IMR-90 (cell line): Measurements from ENCODE around the gene HOXC5. TPM values are rescaled to one million over a fixed set of nuclear protein-coding genes. Genes with fewer than 3 reads are reported as not detected.

Experiments
- ATAC-seq: fragments of 200-7000 bp; cut with Tn5 transposase; 2 replicates; pipeline ENCODE4 v1.9.1; 2020; ENCODE audit warnings: low read depth, mild to moderate bottlenecking, moderate library complexity
- BruUV-seq: library from RNA; stranded (reverse); fragments of 400-500 nt; replicated peaks from 2 replicates; lab custom pipeline; 2021; lab: Mats Ljungman, UMichigan
- CTCF ChIA-PET: fragments of 300-600 bp; formaldehyde crosslinking; extraction: SDS; loops from one replicate; lab custom pipeline; 2021; ENCODE audit warnings: antibody characterized with exemption; lab: Yijun Ruan, JAX
- POLR2A ChIA-PET: fragments of 300-600 bp; sonication (Branson Sonifier 250); formaldehyde crosslinking; loops from one replicate; lab custom pipeline; 2022; ENCODE audit warnings: antibody characterized with exemption; ENCODE audit not compliant: unreplicated experiment; lab: Charles Lee
- DNase-seq: peaks from one replicate; pipeline ENCODE4 v3.0.0; 2013
- H2AFZ ChIP-seq: replicated peaks from 2 replicates; pipeline ENCODE3; 2013; ENCODE audit warnings: low read length, mild to moderate bottlenecking; ENCODE audit not compliant: poor library complexity
- H2AK5ac ChIP-seq: 2 replicates; pipeline ENCODE4 v1.6.1; 2013; ENCODE audit warnings: low read depth, low read length, inconsistent platforms
- H2AK9ac ChIP-seq: replicated peaks from 2 replicates; pipeline ENCODE3; 2013; ENCODE audit warnings: mild to moderate bottlenecking, low read depth, low read length, moderate library complexity; ENCODE audit not compliant: poor library complexity
- H2BK120ac ChIP-seq: 2 replicates; pipeline ENCODE4 v1.6.1; 2013; ENCODE audit warnings: low read depth, low read length, inconsistent platforms
- H2BK15ac ChIP-seq: 3 replicates; pipeline ENCODE4 v1.6.1; 2013; ENCODE audit warnings: low read depth, low read length, inconsistent platforms
- H2BK20ac ChIP-seq: 2 replicates; pipeline ENCODE4 v1.6.1; 2013; ENCODE audit warnings: low read depth, mild to moderate bottlenecking, inconsistent platforms, low read length, moderate library complexity
- H2BK5ac ChIP-seq: 2 replicates; pipeline ENCODE4 v1.6.1; 2013; ENCODE audit warnings: mild to moderate bottlenecking, low read depth, low read length, inconsistent platforms; ENCODE audit not compliant: poor library complexity, severe bottlenecking
- H3K14ac ChIP-seq: replicated peaks from 2 replicates; pipeline ENCODE4 v1.6.1; 2013; ENCODE audit warnings: low read depth, low read length, inconsistent platforms
- H3K18ac ChIP-seq: 2 replicates; pipeline ENCODE4 v1.6.1; 2013; ENCODE audit warnings: low read depth, low read length, control low read depth
- H3K23ac ChIP-seq: 2 replicates; pipeline ENCODE4 v1.6.1; 2013; ENCODE audit warnings: low read depth, low read length, inconsistent platforms
- H3K27ac ChIP-seq: 2 replicates; pipeline ENCODE4 v1.5.1; 2013; ENCODE audit warnings: mild to moderate bottlenecking, control low read depth, low read length; ENCODE audit not compliant: insufficient read depth
- H3K27me3 ChIP-seq: 2 replicates; pipeline ENCODE4 v1.6.1; 2013; ENCODE audit warnings: low read length; ENCODE audit not compliant: control insufficient read depth, insufficient read depth
- H3K36me3 ChIP-seq: 2 replicates; pipeline ENCODE4 v1.6.1; 2013; ENCODE audit warnings: low read length, mixed read lengths; ENCODE audit not compliant: control insufficient read depth, insufficient read depth
- H3K4ac ChIP-seq: 2 replicates; pipeline ENCODE4 v1.6.1; 2013; ENCODE audit warnings: low read depth, low read length, inconsistent platforms
- H3K4me1 ChIP-seq: 2 replicates; pipeline ENCODE4 v1.6.1; 2013; ENCODE audit warnings: low read length, mixed read lengths; ENCODE audit not compliant: control insufficient read depth, insufficient read depth
- H3K4me2 ChIP-seq: 2 replicates; pipeline ENCODE4 v1.6.1; 2013; ENCODE audit warnings: low read depth, mild to moderate bottlenecking, control low read depth, low read length, moderate library complexity
- H3K4me3 ChIP-seq: 2 replicates; pipeline ENCODE4 v1.5.1; 2013; ENCODE audit warnings: low read depth, mild to moderate bottlenecking, control low read depth, low read length, moderate library complexity; ENCODE audit not compliant: insufficient read depth
- H3K56ac ChIP-seq: 2 replicates; pipeline ENCODE4 v1.6.1; 2013; ENCODE audit warnings: low read length, inconsistent platforms; ENCODE audit not compliant: insufficient read depth; ENCODE audit errors: extremely low read depth
- H3K79me1 ChIP-seq, 2 experiments: 2 replicates each; pipeline ENCODE4 v1.6.1; 2013; ENCODE audit warnings: low read length in 2 of 2, inconsistent platforms in 1 of 2, low read depth in 1 of 2
- H3K9ac ChIP-seq: 2 replicates; pipeline ENCODE4 v1.6.1; 2013; ENCODE audit warnings: low read depth, low read length, control low read depth
- H3K9me1 ChIP-seq: 2 replicates; pipeline ENCODE4 v1.6.1; 2013; ENCODE audit warnings: low read length, inconsistent platforms; ENCODE audit not compliant: insufficient read depth
- H3K9me3 ChIP-seq: 2 replicates; pipeline ENCODE4 v1.6.1; 2013; ENCODE audit warnings: low read length; ENCODE audit not compliant: control insufficient read depth, insufficient read depth
- H4K20me1 ChIP-seq: 2 replicates; pipeline ENCODE4 v1.6.1; 2013; ENCODE audit warnings: low read length, inconsistent platforms; ENCODE audit not compliant: insufficient read depth
- H4K5ac ChIP-seq: 2 replicates; pipeline ENCODE4 v1.6.1; 2013; ENCODE audit warnings: mild to moderate bottlenecking, low read depth, low read length, control low read depth
- H4K8ac ChIP-seq, 2 experiments: 2 replicates each; pipeline ENCODE4 v1.6.1; 2013; ENCODE audit warnings: low read depth in 2 of 2, low read length in 2 of 2, control low read depth in 1 of 2, inconsistent platforms in 1 of 2
- H4K91ac ChIP-seq: 2 replicates; pipeline ENCODE4 v1.6.1; 2013; ENCODE audit warnings: low read depth, low read length, inconsistent platforms; ENCODE audit not compliant: insufficient read depth
- BHLHE40 ChIP-seq: fragments of 150-350 bp; IDR thresholded peaks from 2 replicates; pipeline ENCODE4 v1.6.1; 2016; ENCODE audit warnings: mild to moderate bottlenecking, low read depth, low read length
- CEBPB ChIP-seq: IDR thresholded peaks from 2 replicates; pipeline ENCODE4 v1.6.1; 2012; ENCODE audit warnings: low read depth, low read length, improper control_type of control experiment
- CHD1 ChIP-seq: IDR thresholded peaks from 2 replicates; pipeline ENCODE4 v1.6.1; 2012; ENCODE audit warnings: low read depth, low read length, improper control_type of control experiment
- FOS ChIP-seq: fragments of 150-350 bp; IDR thresholded peaks from 2 replicates; pipeline ENCODE4 v1.6.1; 2016; ENCODE audit warnings: low read depth, low read length
- MAFK ChIP-seq: IDR thresholded peaks from 2 replicates; pipeline ENCODE4 v1.6.1; 2012; ENCODE audit warnings: low read depth, low read length, improper control_type of control experiment
- MXI1 ChIP-seq: IDR thresholded peaks from 2 replicates; pipeline ENCODE4 v1.6.1; 2012; ENCODE audit warnings: low read depth, mild to moderate bottlenecking, low read length, moderate library complexity, borderline replicate concordance
- NFE2L2 ChIP-seq: fragments of 150-350 bp; IDR thresholded peaks from 2 replicates; pipeline ENCODE4 v1.6.1; 2016; ENCODE audit warnings: low read depth, mild to moderate bottlenecking, low read length
- POLR2A ChIP-seq: IDR thresholded peaks from 2 replicates; pipeline ENCODE4 v1.6.1; 2012; ENCODE audit warnings: mild to moderate bottlenecking, low read depth, low read length
- RAD21 ChIP-seq: IDR thresholded peaks from 2 replicates; pipeline ENCODE4 v1.6.1; 2012; ENCODE audit warnings: low read length, improper control_type of control experiment
- RCOR1 ChIP-seq: IDR thresholded peaks from 2 replicates; pipeline ENCODE4 v1.6.1; 2012; ENCODE audit warnings: mild to moderate bottlenecking, low read length, improper control_type of control experiment; ENCODE audit not compliant: insufficient replicate concordance
- RFX5 ChIP-seq: IDR thresholded peaks from 2 replicates; pipeline ENCODE4 v1.8.0; 2012; ENCODE audit warnings: low read depth, mild to moderate bottlenecking, low read length, moderate library complexity
- SMC3 ChIP-seq: fragments of 150-350 bp; IDR thresholded peaks from 2 replicates; pipeline ENCODE4 v1.6.1; 2016; ENCODE audit warnings: low read depth, mild to moderate bottlenecking, antibody characterized with exemption, low read length, moderate library complexity
- WGBS, 2 experiments: methylation state at CpG; one replicate each; pipeline versions ENCODE4 v1.1.5 to v1.1.7; 2013; ENCODE audit warnings: missing lambda C conversion rate in 2 of 2; ENCODE audit not compliant: insufficient read length in 1 of 2; ENCODE audit errors: extremely low coverage in 2 of 2; 5-methylcytosine and 5-hydroxymethylcytosine counted together
- dilution Hi-C: fragments of 300-500 bp; cut with HindIII; formaldehyde crosslinking; loops from one replicate; pipeline ENCODE4 v1.14.3; 2018; ENCODE audit warnings: low sequenced_read_pairs; ENCODE audit not compliant: unreplicated experiment
- in situ Hi-C: fragments of 300-500 bp; cut with MboI; formaldehyde crosslinking; loops from 3 replicates; pipeline ENCODE4 v1.14.3; 2019; ENCODE audit warnings: low sequenced_read_pairs, inconsistent platforms, mixed read lengths
- intact Hi-C: fragments of 100-400 bp; cut with micrococcal nuclease; formaldehyde crosslinking; loops from 2 replicates; pipeline ENCODE4 v1.10.0; 2022
- polyA plus RNA-seq, 3 experiments: library from polyadenylated mRNA; depleted of rRNA; stranded (reverse); fragments of >200 nt; gene quantifications; 2 replicates each; pipeline ENCODE4 v1.2.3, GENCODE V29; 2012; ENCODE audit warnings: low replicate concordance in 1 of 3
- total RNA-seq: library from RNA; depleted of rRNA; stranded (reverse); fragments of >200 nt; gene quantifications from 2 replicates; pipeline ENCODE4 v1.2.3, GENCODE V29; 2012
- TF ChIP-seq, protein P1 (sequence below): conservative IDR thresholded peaks from 2 replicates; pipeline ENCODE4 v1.5.1; 2012; ENCODE audit warnings: mild to moderate bottlenecking, low read depth, low read length, improper control_type of control experiment
- TF ChIP-seq, protein P2 (sequence below): fragments of 150-350 bp; IDR thresholded peaks from 2 replicates; pipeline ENCODE4 v1.6.1; 2016; ENCODE audit warnings: low read depth, mild to moderate bottlenecking, low read length, moderate library complexity, borderline replicate concordance

Gene HOXC5
- total and polyA plus RNA-seq, 2 of the 4 experiments (the other 2 are of a cell fraction): not detected

DNA sequence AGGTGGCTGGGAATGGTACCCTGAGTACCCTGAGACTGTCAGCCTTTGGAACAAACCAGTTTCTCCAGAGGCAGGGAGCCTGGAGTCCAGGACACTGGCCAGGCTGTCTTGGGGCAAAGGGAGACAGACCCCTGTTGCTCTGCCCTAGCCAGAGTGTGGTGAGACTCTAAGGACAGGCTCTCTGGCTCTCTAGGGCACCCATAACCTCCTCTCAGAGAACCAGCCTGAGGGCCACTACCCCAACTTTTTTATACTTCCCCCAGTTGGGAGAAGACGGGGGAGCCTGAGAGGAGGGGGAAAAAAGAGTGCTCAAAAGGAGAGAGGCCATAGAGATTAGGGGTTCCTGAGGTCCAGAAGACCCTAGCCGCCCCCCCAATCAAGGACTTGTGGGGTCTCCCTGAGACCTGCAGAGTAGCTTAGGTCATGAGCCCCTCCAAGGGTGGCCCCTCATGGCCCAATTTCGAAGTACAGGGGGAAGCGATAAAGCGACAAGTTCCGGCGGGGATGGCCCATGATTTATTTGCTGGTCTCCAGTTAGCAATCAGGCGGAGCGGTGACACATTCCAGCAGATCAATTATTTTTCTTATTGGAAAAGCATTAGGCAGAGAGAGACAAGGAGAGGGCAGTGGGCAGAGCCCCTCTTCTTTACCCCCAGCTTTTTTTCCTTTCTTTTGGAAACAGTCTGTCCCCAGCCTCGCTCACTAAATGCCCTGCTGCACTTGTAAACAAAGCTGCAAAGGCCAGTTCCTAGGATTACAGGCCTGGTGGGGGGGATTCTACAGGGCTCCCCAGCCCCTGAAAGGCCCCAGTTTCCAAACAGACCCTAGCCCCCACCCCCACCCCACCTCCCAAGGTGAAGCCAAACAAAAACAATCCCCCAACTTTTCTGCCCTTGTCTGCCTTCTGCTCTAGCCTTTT, 22.5 kb upstream of the HOXC5 start:
- no peak overlapping the region for H3K23ac ChIP-seq
- H3K27ac ChIP-seq: no peak overlapping the region
- H4K20me1 ChIP-seq: no peaks in the 10 kb centered on the region
- no peak overlapping the region for H3K18ac ChIP-seq
- H2AK9ac ChIP-seq: peak overlapping the region; percentile 59
- no peak overlapping the region for H4K8ac ChIP-seq
- H2AFZ ChIP-seq: no peak overlapping the region
- POLR2A ChIA-PET: no interaction called here
- no peak overlapping the region for H2BK20ac ChIP-seq
- H4K5ac ChIP-seq: no peak overlapping the region
- no peak overlapping the region; the same call in 1 of the 2 replicates for H3K56ac ChIP-seq
- no peak overlapping the region; the same call in 1 of the 2 replicates for H3K4me3 ChIP-seq
- ATAC-seq: no peak
- H4K91ac ChIP-seq: no peak overlapping the region
- dilution Hi-C loops: no loop called here
- H3K9me1 ChIP-seq: no peaks in the 10 kb centered on the region
- 0% methylated on average over 1 of the region's 10 CpGs; no CpG with 5 or more reads in 1 of the 2 experiments for WGBS, 2 experiments
- H3K4ac ChIP-seq: no peak overlapping the region
- H2BK120ac ChIP-seq: no peak overlapping the region
- CTCF ChIA-PET: interaction anchor here (1.0 to 1.6 kb wide), 2 partner anchors 60 to 191 kb away, joined by 3 read pairs; no protein-coding TSS in a partner anchor
- in situ Hi-C loops: no loop called here
- DNase-seq: no peak
- H3K27me3 ChIP-seq: peaks cover 88% of the 10 kb centered on the region
- no peak overlapping the region for H2BK15ac ChIP-seq
- H3K14ac ChIP-seq: no peak overlapping the region
- no peak overlapping the region for H2BK5ac ChIP-seq
- H3K9me3 ChIP-seq: peaks cover 2% of the 10 kb centered on the region
- H3K4me2 ChIP-seq: no peak overlapping the region
- H3K79me1 ChIP-seq: no peaks in the 10 kb centered on the region
- H3K4me1 ChIP-seq: no peaks in the 10 kb centered on the region
- no peaks in the 10 kb centered on the region for H3K36me3 ChIP-seq
- no TSS peak for BruUV-seq
- TF ChIP-seq POLR2A: no peak
- no peak for TF ChIP-seq CEBPB
- TF ChIP-seq SMC3: no peak
- no peak for TF ChIP-seq RCOR1
- TF ChIP-seq NFE2L2: no peak
- TF ChIP-seq, protein P1, sequence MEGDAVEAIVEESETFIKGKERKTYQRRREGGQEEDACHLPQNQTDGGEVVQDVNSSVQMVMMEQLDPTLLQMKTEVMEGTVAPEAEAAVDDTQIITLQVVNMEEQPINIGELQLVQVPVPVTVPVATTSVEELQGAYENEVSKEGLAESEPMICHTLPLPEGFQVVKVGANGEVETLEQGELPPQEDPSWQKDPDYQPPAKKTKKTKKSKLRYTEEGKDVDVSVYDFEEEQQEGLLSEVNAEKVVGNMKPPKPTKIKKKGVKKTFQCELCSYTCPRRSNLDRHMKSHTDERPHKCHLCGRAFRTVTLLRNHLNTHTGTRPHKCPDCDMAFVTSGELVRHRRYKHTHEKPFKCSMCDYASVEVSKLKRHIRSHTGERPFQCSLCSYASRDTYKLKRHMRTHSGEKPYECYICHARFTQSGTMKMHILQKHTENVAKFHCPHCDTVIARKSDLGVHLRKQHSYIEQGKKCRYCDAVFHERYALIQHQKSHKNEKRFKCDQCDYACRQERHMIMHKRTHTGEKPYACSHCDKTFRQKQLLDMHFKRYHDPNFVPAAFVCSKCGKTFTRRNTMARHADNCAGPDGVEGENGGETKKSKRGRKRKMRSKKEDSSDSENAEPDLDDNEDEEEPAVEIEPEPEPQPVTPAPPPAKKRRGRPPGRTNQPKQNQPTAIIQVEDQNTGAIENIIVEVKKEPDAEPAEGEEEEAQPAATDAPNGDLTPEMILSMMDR: no peak
- no peak for TF ChIP-seq RFX5
- TF ChIP-seq BHLHE40: no peak
- TF ChIP-seq CHD1: no peak
- TF ChIP-seq RAD21: no peak
- no peak for TF ChIP-seq MXI1
- no peak for TF ChIP-seq MAFK
- TF ChIP-seq FOS: no peak
- TF ChIP-seq, protein P2, sequence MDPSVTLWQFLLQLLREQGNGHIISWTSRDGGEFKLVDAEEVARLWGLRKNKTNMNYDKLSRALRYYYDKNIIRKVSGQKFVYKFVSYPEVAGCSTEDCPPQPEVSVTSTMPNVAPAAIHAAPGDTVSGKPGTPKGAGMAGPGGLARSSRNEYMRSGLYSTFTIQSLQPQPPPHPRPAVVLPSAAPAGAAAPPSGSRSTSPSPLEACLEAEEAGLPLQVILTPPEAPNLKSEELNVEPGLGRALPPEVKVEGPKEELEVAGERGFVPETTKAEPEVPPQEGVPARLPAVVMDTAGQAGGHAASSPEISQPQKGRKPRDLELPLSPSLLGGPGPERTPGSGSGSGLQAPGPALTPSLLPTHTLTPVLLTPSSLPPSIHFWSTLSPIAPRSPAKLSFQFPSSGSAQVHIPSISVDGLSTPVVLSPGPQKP: no peak
- H2AK5ac ChIP-seq: no peak overlapping the region
- no peak overlapping the region for H3K9ac ChIP-seq
- intact Hi-C loops: no loop called here
